DMS53 (cell line): ENCODE results near the gene NINL.

Experiments used
- DNase-seq: peaks from one replicate; lab custom pipeline; 2025; lab: John Stamatoyannopoulos, UW

The NINL gene

GRCh38 chr20:25464501-25465242 is 120.7 kb downstream of the NINL start:
- no peak for DNase-seq

GRCh38 chr20:25461786-25462545 is 123.4 kb downstream of the NINL start:
- no peak for DNase-seq

- no peak for DNase-seq
Observed at GRCh38 chr20:25461281-25461650, 124.1 kb downstream of the NINL start.

- DNase-seq, result no peak
Observed at GRCh38 chr20:25460566-25461280, 124.6 kb downstream of the NINL start.

- DNase-seq, result no peak
Observed at GRCh38 chr20:25459916-25460535, 125.3 kb downstream of the NINL start.

GRCh38 chr20:25459111-25459830 is 126.1 kb downstream of the NINL start:
- no peak for DNase-seq

GRCh38 chr20:25457886-25458680 is 127.2 kb downstream of the NINL start:
- no peak for DNase-seq

GRCh38 chr20:25454153-25454900 is 131.0 kb downstream of the NINL start:
- DNase-seq, result no peak

GRCh38 chr20:25453035-25453810 is 132.1 kb downstream of the NINL start:
- no peak for DNase-seq

GRCh38 chr20:25452333-25452732 is 133.0 kb downstream of the NINL start:
- no peak for DNase-seq

- DNase-seq, result no peak
Observed at GRCh38 chr20:25447671-25448070, 137.7 kb downstream of the NINL start.

GRCh38 chr20:25444556-25444955 is 140.8 kb downstream of the NINL start:
- no peak for DNase-seq

GRCh38 chr20:25439328-25439727 is 146.0 kb downstream of the NINL start:
- DNase-seq, result no peak

- DNase-seq, result no peak
Observed at GRCh38 chr20:25437153-25437581, 148.2 kb downstream of the NINL start.

GRCh38 chr20:25424536-25424935 is 160.8 kb downstream of the NINL start:
- no peak for DNase-seq

GRCh38 chr20:25422032-25422431 is 163.3 kb downstream of the NINL start:
- no peak for DNase-seq

- no peak for DNase-seq
Observed at GRCh38 chr20:25421102-25421501, 164.2 kb downstream of the NINL start.

GRCh38 chr20:25418776-25419175 is 166.6 kb downstream of the NINL start:
- no peak for DNase-seq

GRCh38 chr20:25408890-25409289 is 176.4 kb downstream of the NINL start:
- no peak for DNase-seq
